Mesenchymal stem cell (in vitro differentiated cells and primary cell): ENCODE results near the gene HELB.

ENCODE experiments used
- DNase-seq: peaks from one replicate; pipeline ENCODE4 v3.0.0-alpha.2; 2013
- H2AFZ ChIP-seq: one replicate; pipeline ENCODE4 v1.6.1; 2013; ENCODE audit warnings: low read depth, mild to moderate bottlenecking, control low read depth, inconsistent platforms, low read length, moderate library complexity
- H2AK5ac ChIP-seq: 2 replicates; pipeline ENCODE4 v1.6.1; 2013; ENCODE audit warnings: low read length, moderate library complexity, mild to moderate bottlenecking, inconsistent platforms; ENCODE audit not compliant: severe bottlenecking
- H2BK120ac ChIP-seq: one replicate; pipeline ENCODE4 v1.6.1; 2013; ENCODE audit warnings: low read depth, mild to moderate bottlenecking, inconsistent platforms, low read length, moderate library complexity
- H2BK12ac ChIP-seq, 2 experiments: one replicate each; pipeline ENCODE4 v1.6.1; 2013; ENCODE audit warnings: inconsistent platforms in 2 of 2, low read length in 2 of 2, mild to moderate bottlenecking in 2 of 2, moderate library complexity in 2 of 2, control low read depth in 1 of 2
- H2BK15ac ChIP-seq: one replicate; pipeline ENCODE4 v1.6.1; 2013; ENCODE audit warnings: mild to moderate bottlenecking, low read depth, inconsistent platforms; ENCODE audit not compliant: poor library complexity, severe bottlenecking
- H2BK5ac ChIP-seq: 2 replicates; pipeline ENCODE4 v1.6.1; 2013; ENCODE audit warnings: low read depth, mild to moderate bottlenecking, low read length, control low read depth, inconsistent platforms; ENCODE audit not compliant: poor library complexity, severe bottlenecking
- H3K14ac ChIP-seq, 2 experiments: one replicate each; pipeline ENCODE4 v1.6.1; 2013; ENCODE audit warnings: inconsistent platforms in 2 of 2, low read length in 2 of 2, control low read depth in 1 of 2, mild to moderate bottlenecking in 1 of 2, moderate library complexity in 1 of 2
- H3K18ac ChIP-seq, 2 experiments: one replicate each; pipeline ENCODE4 v1.6.1; 2013; ENCODE audit warnings: inconsistent platforms in 2 of 2, low read length in 2 of 2, control low read depth in 1 of 2, low read depth in 1 of 2, mild to moderate bottlenecking in 1 of 2
- H3K23ac ChIP-seq, 2 experiments: one replicate each; pipeline ENCODE4 v1.6.1; 2013; ENCODE audit warnings: inconsistent platforms in 2 of 2, low read length in 2 of 2, mild to moderate bottlenecking in 2 of 2, moderate library complexity in 2 of 2, control low read depth in 1 of 2
- H3K27ac ChIP-seq: 2 replicates; pipeline ENCODE4 v1.5.1; 2013; ENCODE audit warnings: mild to moderate bottlenecking, moderate library complexity, low read length, control low read depth, inconsistent platforms; ENCODE audit not compliant: poor library complexity, severe bottlenecking
- H3K27me3 ChIP-seq, 2 experiments: 2 replicates each; pipeline versions ENCODE4 v1.6.1 to v1.7.0; 2013; ENCODE audit warnings: low read length in 2 of 2, mild to moderate bottlenecking in 2 of 2, moderate library complexity in 2 of 2, control low read depth in 1 of 2, inconsistent platforms in 1 of 2; ENCODE audit not compliant: control insufficient read depth in 1 of 2, insufficient read depth in 1 of 2
- H3K36me3 ChIP-seq, 2 experiments: 2 replicates each; pipeline versions ENCODE4 v1.6.1 to v1.7.0; 2013; ENCODE audit warnings: low read length in 2 of 2, control low read depth in 1 of 2, inconsistent platforms in 1 of 2, low read depth in 1 of 2, mild to moderate bottlenecking in 1 of 2; ENCODE audit not compliant: insufficient read depth in 2 of 2, control insufficient read depth in 1 of 2
- H3K4ac ChIP-seq, 2 experiments: one replicate each; pipeline ENCODE4 v1.6.1; 2013; ENCODE audit warnings: inconsistent platforms in 2 of 2, low read length in 2 of 2, mild to moderate bottlenecking in 2 of 2, moderate library complexity in 2 of 2, control low read depth in 1 of 2, low read depth in 1 of 2
- H3K4me1 ChIP-seq: 2 replicates; pipeline ENCODE4 v1.6.1; 2013; ENCODE audit warnings: low read depth, low read length, control low read depth; ENCODE audit not compliant: control insufficient read depth, insufficient read depth
- H3K4me2 ChIP-seq: 2 replicates; pipeline ENCODE4 v1.6.1; 2013; ENCODE audit warnings: low read length, mild to moderate bottlenecking, inconsistent platforms; ENCODE audit not compliant: poor library complexity, severe bottlenecking
- H3K4me3 ChIP-seq, 2 experiments: 2 replicates each; pipeline versions ENCODE4 v1.5.1 to v1.7.0; 2013; ENCODE audit warnings: low read length in 2 of 2, mild to moderate bottlenecking in 2 of 2, control low read depth in 1 of 2, low read depth in 1 of 2; ENCODE audit not compliant: insufficient read depth in 1 of 2
- H3K79me1 ChIP-seq: replicated peaks from 2 replicates; pipeline ENCODE4 v1.6.1; 2013; ENCODE audit warnings: mild to moderate bottlenecking, control low read depth, low read length, inconsistent platforms; ENCODE audit not compliant: poor library complexity, severe bottlenecking
- H3K9ac ChIP-seq: 2 replicates; pipeline ENCODE4 v1.7.0; 2013; ENCODE audit warnings: mild to moderate bottlenecking, low read length, moderate library complexity
- H3K9me3 ChIP-seq: 2 replicates; pipeline ENCODE4 v1.7.0; 2013; ENCODE audit warnings: mild to moderate bottlenecking, low read length; ENCODE audit not compliant: control insufficient read depth
- H4K8ac ChIP-seq: one replicate; pipeline ENCODE4 v1.6.1; 2013; ENCODE audit warnings: inconsistent platforms, mild to moderate bottlenecking, low read length, moderate library complexity
- H4K91ac ChIP-seq: one replicate; pipeline ENCODE4 v1.6.1; 2013; ENCODE audit warnings: mild to moderate bottlenecking, low read length, inconsistent platforms
- WGBS: methylation state at CpG from one replicate; pipeline ENCODE4 v1.1.7; 2013; ENCODE audit warnings: mixed read lengths; 5-methylcytosine and 5-hydroxymethylcytosine counted together

Gene HELB

DNA sequence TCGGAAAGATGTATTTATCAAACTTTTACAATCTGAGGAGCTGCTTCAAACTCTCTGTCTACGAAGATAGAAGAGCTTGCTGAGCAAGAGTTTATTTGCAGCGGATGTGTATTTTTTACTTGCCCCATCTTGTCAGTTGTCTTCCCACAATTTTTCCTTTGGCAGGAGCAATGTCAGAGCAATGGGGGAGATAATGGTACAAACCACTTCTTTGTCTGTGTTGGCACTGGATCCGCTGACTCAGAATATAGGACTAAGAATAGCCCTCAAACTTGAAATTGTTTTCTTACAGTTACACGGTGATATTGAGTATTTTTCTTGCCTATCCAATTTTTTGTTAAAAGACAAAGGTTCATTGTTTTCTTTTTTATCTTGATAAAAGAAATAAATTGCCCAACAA is 27.6 kb downstream of the HELB start:
- no peak overlapping the region for H3K4me2 ChIP-seq
- H3K79me1 ChIP-seq: no peaks in the 10 kb centered on the region
- no peak overlapping the region for H2BK12ac ChIP-seq
- no peak overlapping the region for H3K27ac ChIP-seq
- H2AFZ ChIP-seq: no peak overlapping the region
- H3K14ac ChIP-seq: no peak overlapping the region
- WGBS: 98% methylated on average over 4 of the region's 5 CpGs
- H3K9me3 ChIP-seq: no peaks in the 10 kb centered on the region
- H4K91ac ChIP-seq: no peak overlapping the region
- no peak overlapping the region for H2BK15ac ChIP-seq
- H3K23ac ChIP-seq: no peak overlapping the region
- no peaks in the 10 kb centered on the region for H3K4me1 ChIP-seq
- no peak for DNase-seq
- no peak overlapping the region for H3K4ac ChIP-seq
- no peak overlapping the region for H2BK120ac ChIP-seq
- no peak overlapping the region for H4K8ac ChIP-seq
- H3K18ac ChIP-seq: no peak overlapping the region
- H2BK5ac ChIP-seq: no peak overlapping the region
- no peak overlapping the region for H2AK5ac ChIP-seq
- H3K36me3 ChIP-seq: peaks cover 5 to 6% of the 10 kb centered on the region in 2 experiments
- H3K9ac ChIP-seq: no peak overlapping the region
- H3K4me3 ChIP-seq: no peak overlapping the region
- H3K27me3 ChIP-seq: no peaks in the 10 kb centered on the region

GRCh38 chr12:66331016-66331415 is 28.7 kb downstream of the HELB start:
- H2AFZ ChIP-seq: no peak overlapping the region

GRCh38 chr12:66331814-66332213 is 29.5 kb downstream of the HELB start:
- WGBS: 67% methylated on average over 1 of the region's 1 CpG
- H3K27me3 ChIP-seq: no peaks in the 10 kb centered on the region
- no peak overlapping the region for H3K18ac ChIP-seq
- H2AFZ ChIP-seq: no peak overlapping the region
- no peak overlapping the region for H3K27ac ChIP-seq
- H2BK5ac ChIP-seq: no peak overlapping the region
- H2BK12ac ChIP-seq: no peak overlapping the region
- H3K4me2 ChIP-seq: no peak overlapping the region
- no peak overlapping the region for H2BK120ac ChIP-seq
- H3K14ac ChIP-seq: no peak overlapping the region
- peaks cover 5 to 6% of the 10 kb centered on the region in 2 experiments for H3K36me3 ChIP-seq
- no peaks in the 10 kb centered on the region for H3K4me1 ChIP-seq
- H3K9ac ChIP-seq: no peak overlapping the region
- H4K8ac ChIP-seq: no peak overlapping the region
- H3K4me3 ChIP-seq: no peak overlapping the region
- no peak for DNase-seq
- H2BK15ac ChIP-seq: no peak overlapping the region
- H2AK5ac ChIP-seq: no peak overlapping the region
- no peaks in the 10 kb centered on the region for H3K79me1 ChIP-seq
- H3K23ac ChIP-seq: no peak overlapping the region
- no peak overlapping the region for H4K91ac ChIP-seq
- no peak overlapping the region for H3K4ac ChIP-seq
- no peaks in the 10 kb centered on the region for H3K9me3 ChIP-seq

More at GRCh38 chr12:66331016-66331415, 28.7 kb downstream of the HELB start:
- Histone ChIP-seq H3K23ac (no peak overlapping the region), H3K79me1 (no peaks in the 10 kb centered on the region), H2BK5ac (no peak overlapping the region), H3K9me3 (no peaks in the 10 kb centered on the region), H3K27ac (no peak overlapping the region), H2BK120ac (peak overlapping the region; percentile 19), H3K18ac (no peak overlapping the region), H2BK15ac (no peak overlapping the region), H3K4me2 (no peak overlapping the region), H3K9ac (no peak overlapping the region), H2BK12ac (no peak overlapping the region), H3K4me3 (no peak overlapping the region), H3K36me3 (peaks cover 5 to 6% of the 10 kb centered on the region in 2 experiments), H3K4me1 (no peaks in the 10 kb centered on the region), H4K8ac (no peak overlapping the region), H3K14ac (no peak overlapping the region), H3K4ac (no peak overlapping the region), H4K91ac (no peak overlapping the region), H2AK5ac (no peak overlapping the region), H3K27me3 (no peaks in the 10 kb centered on the region)
- DNase-seq: no peak
- WGBS: 93% methylated on average over 13 of the region's 13 CpGs

DNA sequence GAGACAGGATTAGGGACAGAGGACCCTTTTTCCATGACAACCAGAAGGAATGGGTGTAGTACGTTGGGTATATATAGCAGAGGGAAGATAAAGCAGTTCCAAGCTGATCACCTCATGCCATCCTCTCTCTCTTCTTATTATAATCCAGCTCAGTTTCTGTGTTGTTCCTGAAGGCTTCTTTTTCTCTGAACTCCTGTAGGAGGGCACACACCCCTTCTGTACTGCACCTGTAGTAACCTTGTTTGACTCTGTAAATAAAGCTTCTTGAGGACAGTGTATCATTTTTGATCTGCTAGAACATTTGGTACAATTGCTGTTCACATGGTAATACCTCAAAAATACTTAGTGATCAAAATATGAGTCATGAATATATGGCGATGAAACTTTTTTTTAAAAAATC is 33.5 kb downstream of the HELB start:
- Histone ChIP-seq H3K27ac (no peak overlapping the region), H2BK120ac (no peak overlapping the region), H3K4ac (no peak overlapping the region), H3K23ac (no peak overlapping the region), H3K4me2 (no peak overlapping the region), H4K91ac (no peak overlapping the region), H3K18ac (no peak overlapping the region), H2AFZ (no peak overlapping the region), H3K4me3 (no peak overlapping the region), H4K8ac (no peak overlapping the region), H3K36me3 (peaks cover 6 to 8% of the 10 kb centered on the region in 2 experiments), H2BK12ac (no peak overlapping the region), H3K27me3 (no peaks in the 10 kb centered on the region), H2BK5ac (no peak overlapping the region), H2AK5ac (no peak overlapping the region), H2BK15ac (no peak overlapping the region), H3K79me1 (no peaks in the 10 kb centered on the region), H3K9me3 (peaks cover 6% of the 10 kb centered on the region), H3K14ac (no peak overlapping the region), H3K4me1 (no peaks in the 10 kb centered on the region), H3K9ac (no peak overlapping the region)
- WGBS: no CpG with 5 or more reads among the region's 2 CpGs
- DNase-seq: no peak
